Esophagus muscularis mucosa (tissue), 4 donors: ENCODE results near the gene DUSP21. TPM values are rescaled to one million over a fixed set of nuclear protein-coding genes. Genes with fewer than 3 reads are reported as not detected.

Source experiments
- DNase-seq: peaks from one replicate; pipeline ENCODE4 v3.0.0-alpha.2; 2017; ENCODE audit errors: extremely low spot score
- H3K27ac ChIP-seq, 4 donors: fragments of 200-600 bp; sonication (generic); replicated peaks in 1 of 4; 1 replicate in 3 of 4; 2 replicates in 1 of 4; pipeline ENCODE4 v1.5.1; 2016 to 2019; ENCODE audit warnings: mild to moderate bottlenecking in 1 of 4
- H3K27me3 ChIP-seq, 4 donors: fragments of 200-600 bp; sonication (generic); one replicate each; pipeline versions ENCODE4 v1.5.1 to v1.6.0; 2016 to 2019
- H3K36me3 ChIP-seq, 4 donors: fragments of 200-600 bp; sonication (generic); one replicate each; pipeline ENCODE4 v1.5.1; 2016 to 2019
- H3K4me1 ChIP-seq, 4 donors: fragments of 200-600 bp; sonication (generic); one replicate each; pipeline ENCODE4 v1.5.1; 2016 to 2019
- H3K4me3 ChIP-seq, 4 donors: fragments of 200-600 bp; sonication (generic); 1 replicate in 2 of 4; 2 replicates in 2 of 4; pipeline ENCODE4 v1.5.1; 2016 to 2019; ENCODE audit warnings: mild to moderate bottlenecking in 4 of 4, moderate library complexity in 1 of 4
- H3K9me3 ChIP-seq, 4 donors: fragments of 200-600 bp; sonication (generic); 1 replicate in 3 of 4; 2 replicates in 1 of 4; pipeline ENCODE4 v1.5.1; 2016 to 2019
- EP300 ChIP-seq: sonication (generic); formaldehyde crosslinking; IDR thresholded peaks from one replicate; pipeline ENCODE4 v1.6.1; 2017; ENCODE audit warnings: antibody characterized with exemption
- POLR2A ChIP-seq: fragments of 450-650 bp; IDR thresholded peaks from one replicate; pipeline ENCODE4 v1.6.1; 2017; ENCODE audit warnings: antibody characterized with exemption, moderate library complexity, mild to moderate bottlenecking, low read depth
- POLR2AphosphoS5 ChIP-seq, 2 donors: sonication (generic); formaldehyde crosslinking; IDR thresholded peaks; one replicate each; pipeline ENCODE4 v1.6.1; 2017; ENCODE audit warnings: antibody characterized with exemption in 2 of 2
- WGBS: methylation state at CpG from one replicate; pipeline ENCODE4 v1.1.5; 2018; 5-methylcytosine and 5-hydroxymethylcytosine counted together
- intact Hi-C: fragments of 100-400 bp; cut with DNase I; formaldehyde crosslinking; loops from one replicate; pipeline ENCODE4 v1.15.1; 2023
- total RNA-seq, 4 donors: library from RNA; depleted of rRNA; stranded (reverse); fragments of >200 nt; gene quantifications; one replicate each; pipeline versions ENCODE4 v1.1.0 to v1.2.1, GENCODE V29; 2016
- TF ChIP-seq, protein P1 (sequence below), 3 experiments: fragments of 200-600 bp in 2 of 3; fragments of 450-650 bp in 1 of 3; sonication (generic) in 2 of 3; IDR thresholded peaks; one replicate each; pipeline ENCODE4 v1.5.1; 2017 to 2019; ENCODE audit warnings: antibody characterized with exemption in 3 of 3, mild to moderate bottlenecking in 2 of 3, moderate library complexity in 1 of 3

DUSP21 gene
- total RNA-seq, 4 donors from 2014 or later, result not detected

GRCh38 chrX:44891642-44892041 is 47.8 kb downstream of the DUSP21 start:
- Histone ChIP-seq H3K9me3 (no peaks in the 10 kb centered on the region), H3K4me3 (no peak overlapping the region), H3K27ac (no peak overlapping the region), H3K36me3 (no peaks in the 10 kb centered on the region), H3K27me3 (no peaks in the 10 kb centered on the region), H3K4me1 (peaks cover 0 to 32% (median 0%) of the 10 kb centered on the region in 4 donors)
- WGBS, result 94% methylated on average over 6 of the region's 6 CpGs
- intact Hi-C loops, result no loop called here
- no peak for DNase-seq
- TF ChIP-seq, protein P1, sequence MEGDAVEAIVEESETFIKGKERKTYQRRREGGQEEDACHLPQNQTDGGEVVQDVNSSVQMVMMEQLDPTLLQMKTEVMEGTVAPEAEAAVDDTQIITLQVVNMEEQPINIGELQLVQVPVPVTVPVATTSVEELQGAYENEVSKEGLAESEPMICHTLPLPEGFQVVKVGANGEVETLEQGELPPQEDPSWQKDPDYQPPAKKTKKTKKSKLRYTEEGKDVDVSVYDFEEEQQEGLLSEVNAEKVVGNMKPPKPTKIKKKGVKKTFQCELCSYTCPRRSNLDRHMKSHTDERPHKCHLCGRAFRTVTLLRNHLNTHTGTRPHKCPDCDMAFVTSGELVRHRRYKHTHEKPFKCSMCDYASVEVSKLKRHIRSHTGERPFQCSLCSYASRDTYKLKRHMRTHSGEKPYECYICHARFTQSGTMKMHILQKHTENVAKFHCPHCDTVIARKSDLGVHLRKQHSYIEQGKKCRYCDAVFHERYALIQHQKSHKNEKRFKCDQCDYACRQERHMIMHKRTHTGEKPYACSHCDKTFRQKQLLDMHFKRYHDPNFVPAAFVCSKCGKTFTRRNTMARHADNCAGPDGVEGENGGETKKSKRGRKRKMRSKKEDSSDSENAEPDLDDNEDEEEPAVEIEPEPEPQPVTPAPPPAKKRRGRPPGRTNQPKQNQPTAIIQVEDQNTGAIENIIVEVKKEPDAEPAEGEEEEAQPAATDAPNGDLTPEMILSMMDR (IDR thresholded peaks at IDR 0.05), result no peak
- no peak for TF ChIP-seq POLR2AphosphoS5 (IDR thresholded peaks at IDR 0.05)
- TF ChIP-seq EP300, result no peak
- no peak for TF ChIP-seq POLR2A

Other genes with a start within 250 kb of the DUSP21 start
- 10 to 100 TPM; 14.4 to 24.1 (median 23.2) TPM for gene KDM6A, start 29.2 kb downstream of the DUSP21 start, total RNA-seq